Keratinocyte (primary cell): Measurements from ENCODE around the gene CLDN6. TPM values are rescaled to one million over a fixed set of nuclear protein-coding genes. Genes with fewer than 3 reads are reported as not detected.

Experiments
- DNase-seq: peaks from one replicate; pipeline ENCODE4 v3.0.0-alpha.2; 2011; ENCODE audit warnings: low read depth, missing footprints, low spot score
- FAIRE-seq: peaks from 2 replicates; lab custom pipeline; 2011; peaks lifted over from hg19 to GRCh38; lab: Jason Lieb, UNC
- H2AFZ ChIP-seq: 2 replicates; pipeline ENCODE4 v1.6.0; 2012; ENCODE audit warnings: low read length, control low read depth, inconsistent platforms; ENCODE audit not compliant: control insufficient read depth
- H3K27ac ChIP-seq: 2 replicates; pipeline ENCODE4 v1.5.1; 2011; ENCODE audit warnings: low read length; ENCODE audit not compliant: control insufficient read depth, insufficient read depth
- H3K27me3 ChIP-seq: 3 replicates; pipeline ENCODE4 v1.6.0; 2011; ENCODE audit warnings: low read length; ENCODE audit not compliant: control insufficient read depth, insufficient read depth; ENCODE audit errors: extremely low read depth
- H3K36me3 ChIP-seq, 2 experiments: 2 replicates in 1 of 2; 3 replicates in 1 of 2; pipeline ENCODE4 v1.5.1; 2011; ENCODE audit warnings: low read length in 2 of 2, mild to moderate bottlenecking in 1 of 2; ENCODE audit not compliant: control insufficient read depth in 2 of 2, insufficient read depth in 2 of 2; ENCODE audit errors: extremely low read depth in 1 of 2
- H3K4me1 ChIP-seq: 3 replicates; pipeline ENCODE4 v1.5.1; 2011; ENCODE audit warnings: low read length; ENCODE audit not compliant: control insufficient read depth, insufficient read depth; ENCODE audit errors: extremely low read depth
- H3K4me2 ChIP-seq: 3 replicates; pipeline ENCODE4 v1.6.0; 2011; ENCODE audit warnings: low read depth, low read length; ENCODE audit not compliant: control insufficient read depth, insufficient read depth; ENCODE audit errors: extremely low read depth
- H3K4me3 ChIP-seq, 3 experiments: fragments of 200-600 bp in 1 of 3; sonication (generic) in 1 of 3; 2 replicates in 2 of 3; 3 replicates in 1 of 3; pipeline ENCODE4 v1.5.1; 2011 to 2016; ENCODE audit warnings: low read length in 3 of 3, mild to moderate bottlenecking in 3 of 3, control low read depth in 2 of 3, inconsistent platforms in 1 of 3, low read depth in 1 of 3, mixed read lengths in 1 of 3, mixed run types in 1 of 3, moderate library complexity in 1 of 3; ENCODE audit not compliant: control insufficient read depth in 2 of 3, insufficient read depth in 2 of 3; ENCODE audit errors: extremely low read depth in 1 of 3
- H3K79me2 ChIP-seq: 2 replicates; pipeline ENCODE4 v1.6.0; 2012; ENCODE audit warnings: low read length; ENCODE audit not compliant: control insufficient read depth, insufficient read depth
- H3K9ac ChIP-seq: 3 replicates; pipeline ENCODE4 v1.6.0; 2011; ENCODE audit warnings: low read length; ENCODE audit not compliant: control insufficient read depth, insufficient read depth; ENCODE audit errors: extremely low read depth
- H3K9me1 ChIP-seq: 3 replicates; pipeline ENCODE4 v1.6.0; 2011; ENCODE audit warnings: low read length; ENCODE audit not compliant: control insufficient read depth, insufficient read depth; ENCODE audit errors: extremely low read depth
- H3K9me3 ChIP-seq: 2 replicates; pipeline ENCODE4 v1.5.1; 2012; ENCODE audit warnings: low read depth, low read length; ENCODE audit not compliant: control insufficient read depth
- H4K20me1 ChIP-seq: 3 replicates; pipeline ENCODE4 v1.6.0; 2011; ENCODE audit warnings: low read length; ENCODE audit not compliant: control insufficient read depth, insufficient read depth; ENCODE audit errors: extremely low read depth
- EZH2 ChIP-seq: IDR thresholded peaks from one replicate; pipeline ENCODE4 v1.6.1; 2012; ENCODE audit warnings: inconsistent platforms, mild to moderate bottlenecking, low read length, moderate library complexity
- dilution Hi-C: fragments of 300-500 bp; cut with MboI; formaldehyde crosslinking; loops from one replicate; pipeline ENCODE4 v1.7.0; 2020; ENCODE audit warnings: low sequenced_read_pairs; ENCODE audit not compliant: extremely low pct_ligation_motif_present
- polyA plus RNA-seq, 5 experiments: library from polyadenylated mRNA; depleted of rRNA in 3 of 5; stranded (reverse) in 3 of 5; stranded (forward) in 1 of 5; unstranded in 1 of 5; fragments of >200 nt; gene quantifications; 1 replicate in 1 of 5; 2 replicates in 3 of 5; 3 replicates in 1 of 5; pipeline versions ENCODE4 v1.2.1 to v1.2.3, GENCODE V29; 2011 to 2012; ENCODE audit warnings: missing spikeins in 2 of 5, low read depth in 1 of 5, low replicate concordance in 1 of 5
- TF ChIP-seq, protein P1 (sequence below), 3 experiments: IDR thresholded peaks in 1 of 3; conservative IDR thresholded peaks in 1 of 3; optimal IDR thresholded peaks in 1 of 3; 2 replicates in 2 of 3; 3 replicates in 1 of 3; pipeline versions ENCODE3 to v1.5.1; 2011; ENCODE audit warnings: low read length in 3 of 3, mild to moderate bottlenecking in 3 of 3, moderate library complexity in 2 of 3, control low read depth in 1 of 3, inconsistent platforms in 1 of 3; ENCODE audit not compliant: insufficient read depth in 2 of 3; ENCODE audit errors: extremely low read depth in 1 of 3

The CLDN6 gene
- polyA plus RNA-seq, 1 donor (not counting 4 experiments of a cell fraction or from before 2014, with no cell fraction given) = not detected

DNA sequence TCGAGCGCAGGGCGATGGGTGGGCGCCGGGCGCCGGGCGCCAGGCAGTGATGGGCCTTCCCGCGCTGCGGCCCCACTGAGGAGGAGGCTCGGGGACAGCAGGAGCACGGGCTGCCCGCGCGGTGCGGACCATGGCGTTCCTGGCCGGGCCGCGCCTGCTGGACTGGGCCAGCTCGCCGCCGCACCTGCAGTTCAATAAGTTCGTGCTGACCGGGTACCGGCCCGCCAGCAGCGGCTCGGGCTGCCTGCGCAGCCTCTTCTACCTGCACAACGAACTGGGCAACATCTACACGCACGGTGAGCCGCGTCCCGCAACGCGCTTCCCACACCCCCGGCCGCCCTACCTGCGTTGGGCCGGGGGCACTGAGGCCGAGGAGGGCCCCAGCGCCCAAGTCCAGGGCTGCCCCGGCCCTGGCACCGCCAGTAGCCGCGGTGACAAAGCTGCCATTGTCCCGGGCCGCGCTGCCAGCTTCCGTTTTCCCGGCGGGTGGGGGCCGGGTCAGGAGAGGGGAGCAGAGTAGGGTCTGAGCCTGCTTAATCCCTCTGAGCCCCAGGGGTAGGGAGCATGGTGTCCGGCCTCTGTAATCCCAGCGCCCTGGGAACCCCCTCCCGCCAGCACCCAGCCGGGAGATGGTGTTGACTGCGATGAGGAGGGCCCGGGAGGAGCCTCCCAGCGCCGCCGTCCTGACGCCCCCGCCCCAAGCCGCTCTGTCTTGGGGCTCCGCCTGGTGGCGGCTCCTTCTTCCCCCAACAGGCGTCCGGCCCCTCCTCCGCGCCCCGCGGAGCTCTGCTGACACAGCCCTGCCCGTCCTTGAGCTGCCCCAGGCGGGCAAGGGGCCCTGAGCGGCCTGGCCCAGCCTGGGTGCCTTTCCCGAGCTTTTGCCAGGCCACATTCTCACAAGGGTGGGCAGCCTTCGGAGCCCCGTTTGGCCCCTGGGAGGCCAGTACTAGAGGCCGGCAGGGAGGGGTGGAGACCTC is 48.1 kb downstream of the CLDN6 start:
- Histone ChIP-seq H3K9ac (peak overlapping the region; percentile 70), H3K27me3 (no peaks in the 10 kb centered on the region), H3K27ac (peak overlapping the region; percentile 45), H3K9me1 (peaks cover 2% of the 10 kb centered on the region), H3K4me3 (peak overlapping the region; percentile 70 to 78 (median 72)), H3K36me3 (peaks cover 0 to 15% of the 10 kb centered on the region in 2 experiments), H3K79me2 (peaks cover 11% of the 10 kb centered on the region), H3K4me1 (peaks cover 18% of the 10 kb centered on the region), H3K9me3 (no peaks in the 10 kb centered on the region), H4K20me1 (peaks cover 9% of the 10 kb centered on the region), H3K4me2 (peak overlapping the region; percentile 85), H2AFZ (peak overlapping the region; percentile 33)
- TF ChIP-seq EZH2 = no peak
- TF ChIP-seq, protein P1, sequence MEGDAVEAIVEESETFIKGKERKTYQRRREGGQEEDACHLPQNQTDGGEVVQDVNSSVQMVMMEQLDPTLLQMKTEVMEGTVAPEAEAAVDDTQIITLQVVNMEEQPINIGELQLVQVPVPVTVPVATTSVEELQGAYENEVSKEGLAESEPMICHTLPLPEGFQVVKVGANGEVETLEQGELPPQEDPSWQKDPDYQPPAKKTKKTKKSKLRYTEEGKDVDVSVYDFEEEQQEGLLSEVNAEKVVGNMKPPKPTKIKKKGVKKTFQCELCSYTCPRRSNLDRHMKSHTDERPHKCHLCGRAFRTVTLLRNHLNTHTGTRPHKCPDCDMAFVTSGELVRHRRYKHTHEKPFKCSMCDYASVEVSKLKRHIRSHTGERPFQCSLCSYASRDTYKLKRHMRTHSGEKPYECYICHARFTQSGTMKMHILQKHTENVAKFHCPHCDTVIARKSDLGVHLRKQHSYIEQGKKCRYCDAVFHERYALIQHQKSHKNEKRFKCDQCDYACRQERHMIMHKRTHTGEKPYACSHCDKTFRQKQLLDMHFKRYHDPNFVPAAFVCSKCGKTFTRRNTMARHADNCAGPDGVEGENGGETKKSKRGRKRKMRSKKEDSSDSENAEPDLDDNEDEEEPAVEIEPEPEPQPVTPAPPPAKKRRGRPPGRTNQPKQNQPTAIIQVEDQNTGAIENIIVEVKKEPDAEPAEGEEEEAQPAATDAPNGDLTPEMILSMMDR (optimal IDR thresholded peaks at IDR 0.05 in 1 of 3, IDR thresholded peaks at IDR 0.05 in 1 of 3, conservative IDR thresholded peaks at IDR 0.05 in 1 of 3; ENCODE audit: extremely low read depth in 1 of 3, insufficient read depth in 2 of 3, low read length in 3 of 3) = peak; percentile 39 to 80 (median 59)
- FAIRE-seq (no peak), DNase-seq (no peak)
- dilution Hi-C loops = no loop called here

DNA sequence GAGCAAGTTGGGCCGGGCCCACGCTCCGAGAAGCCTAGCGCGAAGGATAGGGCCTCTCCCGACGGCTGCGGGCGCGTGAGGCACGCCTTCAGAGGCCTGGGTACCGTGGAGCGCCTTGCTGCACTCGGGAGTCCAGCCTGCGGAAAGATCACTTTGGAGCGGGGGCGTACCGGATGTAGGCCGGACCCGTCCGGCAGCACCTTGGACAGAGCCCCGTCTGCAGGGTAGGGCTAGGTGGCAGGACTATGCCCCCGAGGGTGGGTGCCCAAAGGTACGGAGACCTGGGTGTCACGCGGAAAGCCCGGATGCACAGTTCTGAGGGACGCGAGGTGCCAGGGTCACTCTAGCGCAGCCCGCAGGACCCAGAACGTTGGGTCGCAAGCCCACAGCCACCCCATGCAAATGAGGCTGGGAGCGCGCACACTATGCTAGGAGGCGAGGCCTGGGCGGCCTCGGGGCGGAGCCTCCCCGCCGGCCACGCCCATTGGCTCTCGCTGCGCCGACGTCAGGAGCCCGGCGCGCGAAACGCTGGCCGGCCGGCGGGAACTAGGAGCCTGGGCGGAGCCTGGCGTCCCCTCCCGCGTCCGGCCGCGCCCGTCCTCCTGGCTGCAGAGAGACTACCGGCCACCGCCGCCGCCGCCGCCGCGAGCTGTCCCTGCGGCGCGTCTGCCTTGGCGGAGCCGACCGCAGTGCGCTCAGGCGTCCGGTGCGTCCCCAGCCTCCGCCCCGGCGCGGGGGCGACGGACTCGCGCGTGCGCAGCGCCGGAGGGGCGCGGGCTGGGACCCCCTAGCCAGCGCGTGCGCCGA is 49.0 kb downstream of the CLDN6 start, which contains the start of gene PAQR4:
PAQR4 (plus strand) TSS at position 611 of the 807 bp plus-strand sequence. CDS start 327 bp downstream, outside the sequence.
- dilution Hi-C loops = no loop called here
- no peaks in the 10 kb centered on the region for H3K9me3 ChIP-seq
- H3K27me3 ChIP-seq = no peaks in the 10 kb centered on the region
- H3K4me3 ChIP-seq = peak within 1 kb of the TSS; percentile 70 to 78 (median 72)
- H3K4me2 ChIP-seq = peak within 1 kb of the TSS; percentile 85
- H2AFZ ChIP-seq = peak within 1 kb of the TSS; percentile 65
- peaks cover 2% of the 10 kb centered on the region for H3K9me1 ChIP-seq
- peaks cover 11% of the 10 kb centered on the region for H3K79me2 ChIP-seq
- H3K4me1 ChIP-seq = peaks cover 24% of the 10 kb centered on the region
- peaks cover 9% of the 10 kb centered on the region for H4K20me1 ChIP-seq
- H3K9ac ChIP-seq = peak within 1 kb of the TSS; percentile 70
- no peak for DNase-seq
- no peak for FAIRE-seq
- peak within 1 kb of the TSS; percentile 45 for H3K27ac ChIP-seq
- TF ChIP-seq EZH2 = no peak
- TF ChIP-seq, protein P1 (optimal IDR thresholded peaks at IDR 0.05 in 1 of 3, IDR thresholded peaks at IDR 0.05 in 1 of 3, conservative IDR thresholded peaks at IDR 0.05 in 1 of 3; ENCODE audit: extremely low read depth in 1 of 3, insufficient read depth in 2 of 3, low read length in 3 of 3) = no peak
- peaks cover 0 to 8% of the 10 kb centered on the region in 2 experiments for H3K36me3 ChIP-seq
